Large intestine (tissue), 3 donors: ENCODE results near the gene IL26. TPM values are rescaled to one million over a fixed set of nuclear protein-coding genes. Genes with fewer than 3 reads are reported as not detected.

Experiments used
- DNase-seq, 2 donors: peaks; one replicate each; pipeline versions ENCODE4 v3.0.0 to v3.0.0-alpha.2; 2013
- H3K27ac ChIP-seq: one replicate; pipeline ENCODE4 v1.5.1; 2013; ENCODE audit warnings: low read length
- H3K27me3 ChIP-seq: 2 replicates; pipeline ENCODE4 v1.6.1; 2013; ENCODE audit warnings: low read length; ENCODE audit not compliant: control insufficient read depth, insufficient read depth
- H3K36me3 ChIP-seq: 2 replicates; pipeline ENCODE4 v1.6.1; 2013; ENCODE audit warnings: low read length; ENCODE audit not compliant: control insufficient read depth, insufficient read depth
- H3K4me1 ChIP-seq: one replicate; pipeline ENCODE4 v1.6.1; 2013; ENCODE audit warnings: low read length; ENCODE audit not compliant: control insufficient read depth, insufficient read depth
- H3K4me3 ChIP-seq: one replicate; pipeline ENCODE4 v1.5.1; 2013; ENCODE audit warnings: low read length
- H3K9me3 ChIP-seq: one replicate; pipeline ENCODE4 v1.6.1; 2013; ENCODE audit warnings: mild to moderate bottlenecking, low read depth, low read length, moderate library complexity; ENCODE audit not compliant: control insufficient read depth
- WGBS: methylation state at CpG from one replicate; pipeline ENCODE4 v1.1.5; 2013; ENCODE audit warnings: low lambda C conversion rate; ENCODE audit not compliant: insufficient coverage; 5-methylcytosine and 5-hydroxymethylcytosine counted together
- polyA plus RNA-seq: library from polyadenylated mRNA; unstranded; fragments of 120-200 nt; gene quantifications from one replicate; pipeline ENCODE4 v1.2.1, GENCODE V29; 2013

The IL26 gene
- polyA plus RNA-seq, 1 donor = 0.10 TPM

- H3K27me3 ChIP-seq = no peaks in the 10 kb centered on the region
- no peaks in the 10 kb centered on the region for H3K9me3 ChIP-seq
- no peak for DNase-seq
- WGBS = 80% methylated on average over 1 of the region's 2 CpGs
- no peak overlapping the region for H3K27ac ChIP-seq
- no peaks in the 10 kb centered on the region for H3K36me3 ChIP-seq
- H3K4me1 ChIP-seq = no peaks in the 10 kb centered on the region
- no peak overlapping the region for H3K4me3 ChIP-seq
These were observed 24.8 kb downstream of the IL26 start for GRCh38 chr12:68200854-68201253.

- H3K27me3 ChIP-seq = no peaks in the 10 kb centered on the region
- H3K36me3 ChIP-seq = no peaks in the 10 kb centered on the region
- no peaks in the 10 kb centered on the region for H3K9me3 ChIP-seq
- no peak for DNase-seq
- H3K27ac ChIP-seq = no peak overlapping the region
- WGBS = no CpG with 5 or more reads among the region's 1 CpG
- H3K4me3 ChIP-seq = no peak overlapping the region
- no peaks in the 10 kb centered on the region for H3K4me1 ChIP-seq
These were observed 26.5 kb downstream of the IL26 start for GRCh38 chr12:68199127-68199526.

- H3K36me3 ChIP-seq = no peaks in the 10 kb centered on the region
- DNase-seq = no peak
- WGBS = 91% methylated on average over 4 of the region's 12 CpGs
- no peaks in the 10 kb centered on the region for H3K9me3 ChIP-seq
- H3K27me3 ChIP-seq = no peaks in the 10 kb centered on the region
- H3K4me1 ChIP-seq = no peaks in the 10 kb centered on the region
- H3K4me3 ChIP-seq = no peak overlapping the region
- no peak overlapping the region for H3K27ac ChIP-seq
These were observed 27.0 kb downstream of the IL26 start for GRCh38 chr12:68198507-68199086.

GRCh38 chr12:68190301-68190700 lies 35.3 kb downstream of the IL26 start:
- H3K27me3 ChIP-seq = peaks cover 7% of the 10 kb centered on the region
- H3K4me3 ChIP-seq = no peak overlapping the region
- no peak overlapping the region for H3K27ac ChIP-seq
- no peaks in the 10 kb centered on the region for H3K36me3 ChIP-seq
- no peaks in the 10 kb centered on the region for H3K9me3 ChIP-seq
- no peak for DNase-seq
- no peaks in the 10 kb centered on the region for H3K4me1 ChIP-seq

- WGBS = 79% methylated on average over 3 of the region's 4 CpGs
- Histone ChIP-seq H3K9me3 (no peaks in the 10 kb centered on the region), H3K4me1 (no peaks in the 10 kb centered on the region), H3K27me3 (peaks cover 8% of the 10 kb centered on the region), H3K27ac (no peak overlapping the region), H3K4me3 (no peak overlapping the region), H3K36me3 (no peaks in the 10 kb centered on the region)
- DNase-seq = no peak
These were observed 35.8 kb downstream of the IL26 start for GRCh38 chr12:68189821-68190242.

- Histone ChIP-seq H3K27ac (no peak overlapping the region), H3K9me3 (no peaks in the 10 kb centered on the region), H3K27me3 (peaks cover 8% of the 10 kb centered on the region), H3K4me1 (no peaks in the 10 kb centered on the region), H3K36me3 (no peaks in the 10 kb centered on the region), H3K4me3 (no peak overlapping the region)
- no peak for DNase-seq
- WGBS = 70% methylated on average over 2 of the region's 3 CpGs
These were observed 40.0 kb downstream of the IL26 start for GRCh38 chr12:68185598-68185997.

GRCh38 chr12:68180792-68181744 lies 44.5 kb downstream of the IL26 start:
- H3K4me1 ChIP-seq = no peaks in the 10 kb centered on the region
- no peaks in the 10 kb centered on the region for H3K9me3 ChIP-seq
- no peaks in the 10 kb centered on the region for H3K36me3 ChIP-seq
- H3K27ac ChIP-seq = no peak overlapping the region
- no peak for DNase-seq
- WGBS = 40% methylated on average over 1 of the region's 3 CpGs
- H3K4me3 ChIP-seq = no peak overlapping the region
- H3K27me3 ChIP-seq = peaks cover 3% of the 10 kb centered on the region

- Histone ChIP-seq H3K27ac (no peak overlapping the region), H3K9me3 (no peaks in the 10 kb centered on the region), H3K27me3 (no peaks in the 10 kb centered on the region), H3K4me1 (no peaks in the 10 kb centered on the region), H3K36me3 (no peaks in the 10 kb centered on the region), H3K4me3 (no peak overlapping the region)
- WGBS = 100% methylated on average over 1 of the region's 3 CpGs
- DNase-seq = no peak
These were observed 46.7 kb downstream of the IL26 start for GRCh38 chr12:68178774-68179439.

GRCh38 chr12:68178184-68178583 lies 47.4 kb downstream of the IL26 start:
- H3K27ac ChIP-seq = no peak overlapping the region
- no peaks in the 10 kb centered on the region for H3K27me3 ChIP-seq
- no peak overlapping the region for H3K4me3 ChIP-seq
- H3K36me3 ChIP-seq = no peaks in the 10 kb centered on the region
- DNase-seq = no peak
- H3K4me1 ChIP-seq = no peaks in the 10 kb centered on the region
- H3K9me3 ChIP-seq = no peaks in the 10 kb centered on the region

- Histone ChIP-seq H3K27me3 (no peaks in the 10 kb centered on the region), H3K4me1 (no peaks in the 10 kb centered on the region), H3K36me3 (no peaks in the 10 kb centered on the region), H3K4me3 (no peak overlapping the region), H3K27ac (no peak overlapping the region), H3K9me3 (no peaks in the 10 kb centered on the region)
- DNase-seq = no peak
- WGBS = 86% methylated on average over 1 of the region's 2 CpGs
These were observed 48.0 kb downstream of the IL26 start for GRCh38 chr12:68177562-68177961.
